GM12878 (cell line): ENCODE data around the gene SLC4A1. TPM values are rescaled to one million over a fixed set of nuclear protein-coding genes. Genes with fewer than 3 reads are reported as not detected.

Source experiments
- ATF7 ChIP-seq: fragments of 450-650 bp; IDR thresholded peaks from 2 replicates; pipeline ENCODE4 v1.6.1; 2016; ENCODE audit warnings: low read depth, mild to moderate bottlenecking
- BMI1 ChIP-seq: fragments of 450-650 bp; IDR thresholded peaks from 2 replicates; pipeline ENCODE4 v1.6.1; 2016; ENCODE audit warnings: mild to moderate bottlenecking, moderate library complexity, borderline replicate concordance
- CHD1 ChIP-seq: IDR thresholded peaks from 2 replicates; pipeline ENCODE4 v1.6.1; 2012; ENCODE audit warnings: low read depth, low read length, improper control_type of control experiment
- CREB1 ChIP-seq: IDR thresholded peaks from 2 replicates; pipeline ENCODE4 v1.6.1; 2012; ENCODE audit warnings: low read depth, mild to moderate bottlenecking, inconsistent platforms
- CUX1 ChIP-seq: IDR thresholded peaks from 2 replicates; pipeline ENCODE4 v1.6.1; 2012; ENCODE audit warnings: improper control_type of control experiment, low read depth, low read length; ENCODE audit not compliant: insufficient replicate concordance
- EED ChIP-seq: sonication (generic); IDR thresholded peaks from 2 replicates; pipeline ENCODE4 v1.6.1; 2016; ENCODE audit warnings: antibody characterized with exemption, low read depth
- ELK1 ChIP-seq: IDR thresholded peaks from 2 replicates; pipeline ENCODE4 v1.6.1; 2012; ENCODE audit warnings: low read depth, low read length, improper control_type of control experiment
- GABPA ChIP-seq: IDR thresholded peaks from 2 replicates; pipeline ENCODE4 v1.6.1; 2014; ENCODE audit warnings: antibody characterized with exemption, low read depth, mild to moderate bottlenecking, inconsistent platforms
- HCFC1 ChIP-seq: fragments of 150-350 bp; IDR thresholded peaks from 2 replicates; pipeline ENCODE4 v1.6.1; 2014; ENCODE audit warnings: low read length
- JUND ChIP-seq: IDR thresholded peaks from 2 replicates; pipeline ENCODE4 v1.6.1; 2012; ENCODE audit warnings: low read depth, mild to moderate bottlenecking, low read length, improper control_type of control experiment, moderate library complexity
- MEF2B ChIP-seq: fragments of 450-650 bp; IDR thresholded peaks from 2 replicates; pipeline ENCODE4 v1.6.1; 2018; ENCODE audit warnings: mild to moderate bottlenecking, moderate library complexity; ENCODE audit not compliant: partially characterized antibody, poor library complexity, severe bottlenecking
- NRF1 ChIP-seq: conservative IDR thresholded peaks from 2 replicates; pipeline ENCODE4 v1.6.1; 2011; ENCODE audit warnings: mild to moderate bottlenecking, low read depth, low read length, improper control_type of control experiment
- POLR2AphosphoS5 ChIP-seq: IDR thresholded peaks from 2 replicates; pipeline ENCODE4 v1.6.1; 2011; ENCODE audit warnings: mild to moderate bottlenecking, low read length, inconsistent platforms
- RFX5 ChIP-seq: IDR thresholded peaks from 2 replicates; pipeline ENCODE4 v1.6.1; 2011; ENCODE audit warnings: low read depth, low read length, improper control_type of control experiment
- SPI1 ChIP-seq: IDR thresholded peaks from 2 replicates; pipeline ENCODE4 v1.6.1; 2011; ENCODE audit warnings: low read depth, mild to moderate bottlenecking, low read length, moderate library complexity, borderline replicate concordance; ENCODE audit not compliant: insufficient read depth
- STAT3 ChIP-seq: IDR thresholded peaks from 2 replicates; pipeline ENCODE4 v1.6.1; 2011; ENCODE audit warnings: low read depth, low read length, improper control_type of control experiment
- TCF7 ChIP-seq: IDR thresholded peaks from 2 replicates; pipeline ENCODE4 v1.6.1; 2014; ENCODE audit warnings: antibody characterized with exemption, borderline replicate concordance
- YBX1 ChIP-seq: fragments of 450-650 bp; IDR thresholded peaks from 2 replicates; pipeline ENCODE4 v1.6.1; 2016; ENCODE audit warnings: antibody characterized with exemption
- YY1 ChIP-seq: IDR thresholded peaks from 2 replicates; pipeline ENCODE4 v1.6.1; 2011; ENCODE audit warnings: low read depth, mild to moderate bottlenecking, low read length
- ZNF274 ChIP-seq: IDR thresholded peaks from one replicate; pipeline ENCODE4 v1.8.0; 2011; ENCODE audit not compliant: insufficient read length, insufficient read depth
- ZNF592 ChIP-seq: fragments of 450-650 bp; IDR thresholded peaks from 2 replicates; pipeline ENCODE4 v1.6.1; 2017; ENCODE audit warnings: mild to moderate bottlenecking, moderate library complexity
- polyA plus RNA-seq, 11 experiments: library from polyadenylated mRNA; depleted of rRNA in 4 of 11; unstranded in 6 of 11; stranded (reverse) in 5 of 11; fragments of >200 nt; fragmentation: Nextera tagmentation in 4 of 11; fragmentation: Illumina TruSeq in 1 of 11; extraction: Ambion mirVana in 4 of 11; extraction: Trizol in 1 of 11; gene quantifications; 1 replicate in 1 of 11; 2 replicates in 10 of 11; pipeline versions ENCODE4 v1.2.1 to v1.2.3, GENCODE V29; 2011 to 2016; ENCODE audit warnings: inconsistent platforms in 2 of 11, missing spikeins in 2 of 11, low read depth in 1 of 11
- total RNA-seq, 4 experiments: library from RNA; depleted of rRNA in 3 of 4; stranded (reverse); fragments of >200 nt in 3 of 4; fragmentation: Illumina TruSeq in 1 of 4; extraction: Trizol in 1 of 4; gene quantifications; 2 replicates each; pipeline versions ENCODE4 v1.2.1 to v1.2.3, GENCODE V29; 2013 to 2021

The SLC4A1 gene
- total and polyA plus RNA-seq, 10 of the 15 experiments (the other 5 are each of a cell fraction or from before 2014, with no cell fraction given), result 0.03 TPM; not detected in 9

DNA sequence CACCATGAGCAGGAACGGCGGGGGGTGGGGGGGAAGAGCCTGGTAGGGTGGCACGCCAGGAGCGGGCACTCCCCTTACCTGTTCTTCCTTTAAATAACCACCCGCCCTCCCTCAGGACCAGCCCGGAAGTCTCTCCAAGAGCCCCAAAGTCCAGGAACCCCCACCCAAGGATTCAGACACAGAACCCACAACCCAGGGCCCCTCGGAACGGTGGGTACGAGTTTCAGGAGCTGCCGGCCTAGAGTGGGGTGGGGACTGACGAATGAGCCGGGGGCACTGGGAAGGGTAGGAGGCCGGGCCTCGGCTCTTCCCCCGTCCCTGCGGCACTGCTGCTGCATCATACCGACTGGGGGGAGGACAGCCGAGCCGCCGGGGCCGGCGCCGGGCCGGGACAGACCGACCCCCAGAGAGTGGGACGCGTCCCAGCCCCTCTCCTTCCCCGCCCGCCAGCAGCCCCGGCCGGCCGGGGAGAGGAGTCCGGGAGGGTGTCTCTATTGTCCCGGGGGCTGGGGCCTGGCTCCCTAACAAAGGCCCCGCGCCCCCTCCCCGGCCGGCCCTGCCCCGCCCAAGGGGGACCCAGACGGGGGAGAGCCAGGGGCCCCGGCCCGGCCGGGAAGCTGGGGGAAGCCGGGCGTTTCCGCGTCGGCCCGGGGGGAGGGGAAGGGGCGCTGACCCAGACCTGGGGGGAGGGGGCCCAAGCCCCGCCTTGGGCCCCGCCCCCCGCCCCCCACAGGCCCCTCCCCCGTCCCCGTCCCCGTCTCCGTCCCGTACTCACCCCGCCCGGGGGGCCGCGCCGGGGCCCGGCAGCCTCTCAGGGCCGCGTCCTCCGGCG lies 69.0 kb downstream of the SLC4A1 start (continued):
- TF ChIP-seq EED (no peak), ZNF592 (no peak), YY1 (peak; percentile 1; the same call in 1 of the 2 replicates), ELK1 (no peak), CREB1 (no peak), RFX5 (no peak), ATF7 (no peak), ZNF274 (no peak), MEF2B (no peak), HCFC1 (no peak), CHD1 (peak; percentile 61; the same call in 1 of the 2 replicates), STAT3 (no peak), GABPA (no peak), YBX1 (no peak), TCF7 (no peak), SPI1 (no peak), NRF1 (no peak), BMI1 (no peak), POLR2AphosphoS5 (0 out of 2 replicates have a peak, but pooled peaks have one; percentile 2), CUX1 (no peak), JUND (no peak)
